ENCODE results near the gene P4HB. TPM values are rescaled to one million over a fixed set of nuclear protein-coding genes. Genes with fewer than 3 reads are reported as not detected.

P4HB gene
- polyA plus RNA-seq, 1 donor from 2014 or later: 82.8 TPM

DNA sequence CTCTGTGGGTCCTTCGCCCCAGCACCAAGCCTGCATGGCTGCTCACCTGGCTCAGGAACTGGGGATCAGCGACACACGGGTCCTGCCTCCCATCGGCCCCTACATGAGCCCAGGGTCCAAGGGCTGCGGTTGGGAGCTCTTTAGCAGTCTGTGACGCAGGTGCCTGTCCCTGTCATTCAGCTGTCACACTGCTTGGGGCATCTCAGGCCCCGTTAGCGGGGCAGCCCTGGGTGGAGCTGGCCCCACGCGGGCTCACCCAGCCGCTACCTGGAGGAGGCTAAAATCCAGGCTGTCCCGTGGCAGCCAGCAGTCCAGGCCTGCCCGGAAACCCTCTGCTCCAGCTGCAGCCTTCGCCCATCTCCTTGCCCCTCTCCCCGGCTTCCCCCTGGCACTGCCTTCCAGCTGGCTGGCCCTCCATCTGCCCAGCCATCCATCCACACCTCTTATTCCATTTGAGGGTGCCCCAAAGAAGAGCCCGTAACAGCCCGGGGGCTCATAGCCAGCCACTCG, 53.1 kb downstream of the P4HB start:
- TF ChIP-seq SMC3 (conservative IDR thresholded peaks at IDR 0.05; ENCODE audit: poor library complexity) (no peak), EZH2 (IDR thresholded peaks at IDR 0.05; ENCODE audit: borderline replicate concordance, insufficient read depth, low read length, poor library complexity, severe bottlenecking) (no peak), EP300 (conservative IDR thresholded peaks at IDR 0.05; ENCODE audit: poor library complexity, severe bottlenecking) (no peak), POLR2AphosphoS5 (IDR thresholded peaks at IDR 0.05) (no peak), TAF1 (IDR thresholded peaks at IDR 0.05; ENCODE audit: low read depth) (no peak), MXI1 (conservative IDR thresholded peaks at IDR 0.05; ENCODE audit: poor library complexity, severe bottlenecking) (no peak), RAD21 (conservative IDR thresholded peaks at IDR 0.05) (no peak)
- TF ChIP-seq, protein P1, sequence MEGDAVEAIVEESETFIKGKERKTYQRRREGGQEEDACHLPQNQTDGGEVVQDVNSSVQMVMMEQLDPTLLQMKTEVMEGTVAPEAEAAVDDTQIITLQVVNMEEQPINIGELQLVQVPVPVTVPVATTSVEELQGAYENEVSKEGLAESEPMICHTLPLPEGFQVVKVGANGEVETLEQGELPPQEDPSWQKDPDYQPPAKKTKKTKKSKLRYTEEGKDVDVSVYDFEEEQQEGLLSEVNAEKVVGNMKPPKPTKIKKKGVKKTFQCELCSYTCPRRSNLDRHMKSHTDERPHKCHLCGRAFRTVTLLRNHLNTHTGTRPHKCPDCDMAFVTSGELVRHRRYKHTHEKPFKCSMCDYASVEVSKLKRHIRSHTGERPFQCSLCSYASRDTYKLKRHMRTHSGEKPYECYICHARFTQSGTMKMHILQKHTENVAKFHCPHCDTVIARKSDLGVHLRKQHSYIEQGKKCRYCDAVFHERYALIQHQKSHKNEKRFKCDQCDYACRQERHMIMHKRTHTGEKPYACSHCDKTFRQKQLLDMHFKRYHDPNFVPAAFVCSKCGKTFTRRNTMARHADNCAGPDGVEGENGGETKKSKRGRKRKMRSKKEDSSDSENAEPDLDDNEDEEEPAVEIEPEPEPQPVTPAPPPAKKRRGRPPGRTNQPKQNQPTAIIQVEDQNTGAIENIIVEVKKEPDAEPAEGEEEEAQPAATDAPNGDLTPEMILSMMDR (IDR thresholded peaks at IDR 0.05; ENCODE audit: poor library complexity, severe bottlenecking): no peak
- TF ChIP-seq, protein P2, sequence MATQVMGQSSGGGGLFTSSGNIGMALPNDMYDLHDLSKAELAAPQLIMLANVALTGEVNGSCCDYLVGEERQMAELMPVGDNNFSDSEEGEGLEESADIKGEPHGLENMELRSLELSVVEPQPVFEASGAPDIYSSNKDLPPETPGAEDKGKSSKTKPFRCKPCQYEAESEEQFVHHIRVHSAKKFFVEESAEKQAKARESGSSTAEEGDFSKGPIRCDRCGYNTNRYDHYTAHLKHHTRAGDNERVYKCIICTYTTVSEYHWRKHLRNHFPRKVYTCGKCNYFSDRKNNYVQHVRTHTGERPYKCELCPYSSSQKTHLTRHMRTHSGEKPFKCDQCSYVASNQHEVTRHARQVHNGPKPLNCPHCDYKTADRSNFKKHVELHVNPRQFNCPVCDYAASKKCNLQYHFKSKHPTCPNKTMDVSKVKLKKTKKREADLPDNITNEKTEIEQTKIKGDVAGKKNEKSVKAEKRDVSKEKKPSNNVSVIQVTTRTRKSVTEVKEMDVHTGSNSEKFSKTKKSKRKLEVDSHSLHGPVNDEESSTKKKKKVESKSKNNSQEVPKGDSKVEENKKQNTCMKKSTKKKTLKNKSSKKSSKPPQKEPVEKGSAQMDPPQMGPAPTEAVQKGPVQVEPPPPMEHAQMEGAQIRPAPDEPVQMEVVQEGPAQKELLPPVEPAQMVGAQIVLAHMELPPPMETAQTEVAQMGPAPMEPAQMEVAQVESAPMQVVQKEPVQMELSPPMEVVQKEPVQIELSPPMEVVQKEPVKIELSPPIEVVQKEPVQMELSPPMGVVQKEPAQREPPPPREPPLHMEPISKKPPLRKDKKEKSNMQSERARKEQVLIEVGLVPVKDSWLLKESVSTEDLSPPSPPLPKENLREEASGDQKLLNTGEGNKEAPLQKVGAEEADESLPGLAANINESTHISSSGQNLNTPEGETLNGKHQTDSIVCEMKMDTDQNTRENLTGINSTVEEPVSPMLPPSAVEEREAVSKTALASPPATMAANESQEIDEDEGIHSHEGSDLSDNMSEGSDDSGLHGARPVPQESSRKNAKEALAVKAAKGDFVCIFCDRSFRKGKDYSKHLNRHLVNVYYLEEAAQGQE (IDR thresholded peaks at IDR 0.05; ENCODE audit: borderline replicate concordance): no peak
- H2AFZ ChIP-seq (ENCODE audit: low read depth, low read length): no peak overlapping the region
- H3K4me2 ChIP-seq (ENCODE audit: low read length): no peak overlapping the region
- H3K27me3 ChIP-seq (ENCODE audit: insufficient read depth, low read depth, low read length): peaks cover 53% of the 10 kb centered on the region
- no peaks in the 10 kb centered on the region for H3K36me3 ChIP-seq (ENCODE audit: insufficient read depth, low read length)
- no peak overlapping the region for H3K4me3 ChIP-seq (ENCODE audit: low read length)
- H3K9me2 ChIP-seq (ENCODE audit: insufficient read depth, low read length): no peaks in the 10 kb centered on the region
- H3K27ac ChIP-seq (ENCODE audit: low read length): no peak overlapping the region
- no peaks in the 10 kb centered on the region for H3K9me3 ChIP-seq (ENCODE audit: low read length)
- H3K79me2 ChIP-seq (replicated peaks; ENCODE audit: insufficient read depth, low read length): no peaks in the 10 kb centered on the region
- H4K20me1 ChIP-seq (ENCODE audit: insufficient read depth): no peaks in the 10 kb centered on the region
- H3F3A ChIP-seq (ENCODE audit: insufficient read depth, low read length, poor library complexity, severe bottlenecking): no peaks in the 10 kb centered on the region
- no peak overlapping the region for H3K9ac ChIP-seq (ENCODE audit: low read length)

DNA sequence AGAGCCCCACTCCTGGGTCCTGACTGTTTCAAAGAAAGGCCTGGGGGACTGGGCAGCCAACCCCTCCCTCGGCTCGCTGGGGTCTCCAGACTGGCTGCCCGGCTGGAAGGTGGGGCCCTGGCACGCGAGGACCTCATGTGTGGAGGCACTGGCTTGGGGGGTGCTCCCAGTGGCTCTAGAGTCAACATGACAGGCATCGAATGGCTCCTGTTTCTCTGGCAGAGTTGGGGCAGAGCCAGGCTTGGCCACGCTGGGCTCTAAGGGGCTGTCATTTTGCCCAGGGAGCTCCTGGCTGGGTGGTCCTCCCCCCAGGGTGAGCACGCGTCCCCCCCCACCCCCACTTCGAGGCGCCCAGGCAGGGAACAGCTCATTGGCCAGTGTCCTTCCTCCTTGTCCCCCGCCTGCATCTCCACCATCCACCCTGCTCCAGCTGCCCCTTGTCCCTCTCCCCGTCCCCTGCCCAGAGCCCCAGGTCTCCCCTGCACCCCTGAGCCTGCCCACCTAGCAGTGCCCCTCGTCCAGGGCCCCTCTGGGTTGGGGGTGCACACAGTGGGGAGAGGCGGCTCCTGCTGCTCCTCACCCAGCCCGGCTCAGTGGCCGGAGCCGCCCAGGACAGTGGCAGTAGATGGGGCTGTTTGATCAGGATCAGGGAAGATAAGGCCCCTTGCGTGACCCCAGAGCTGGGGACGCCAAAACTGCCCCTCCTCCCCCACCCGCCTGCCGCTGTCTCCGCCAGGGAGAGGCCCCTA, 53.7 kb downstream of the P4HB start:
- H2AFZ ChIP-seq (ENCODE audit: low read depth, low read length): no peak overlapping the region
- no peak for TF ChIP-seq EZH2 (IDR thresholded peaks at IDR 0.05; ENCODE audit: borderline replicate concordance, insufficient read depth, low read length, poor library complexity, severe bottlenecking)
- TF ChIP-seq RAD21 (conservative IDR thresholded peaks at IDR 0.05): no peak
- TF ChIP-seq, protein P2 (IDR thresholded peaks at IDR 0.05; ENCODE audit: borderline replicate concordance): no peak
- no peak for TF ChIP-seq SMC3 (conservative IDR thresholded peaks at IDR 0.05; ENCODE audit: poor library complexity)
- no peak for TF ChIP-seq EP300 (conservative IDR thresholded peaks at IDR 0.05; ENCODE audit: poor library complexity, severe bottlenecking)
- TF ChIP-seq TAF1 (IDR thresholded peaks at IDR 0.05; ENCODE audit: low read depth): no peak
- no peaks in the 10 kb centered on the region for H4K20me1 ChIP-seq (ENCODE audit: insufficient read depth)
- no peaks in the 10 kb centered on the region for H3K36me3 ChIP-seq (ENCODE audit: insufficient read depth, low read length)
- H3F3A ChIP-seq (ENCODE audit: insufficient read depth, low read length, poor library complexity, severe bottlenecking): no peaks in the 10 kb centered on the region
- H3K27me3 ChIP-seq (ENCODE audit: insufficient read depth, low read depth, low read length): peaks cover 59% of the 10 kb centered on the region
- H3K79me2 ChIP-seq (replicated peaks; ENCODE audit: insufficient read depth, low read length): no peaks in the 10 kb centered on the region
- H3K9me3 ChIP-seq (ENCODE audit: low read length): no peaks in the 10 kb centered on the region
- no peak overlapping the region for H3K4me2 ChIP-seq (ENCODE audit: low read length)
- no peak overlapping the region for H3K4me3 ChIP-seq (ENCODE audit: low read length)
- no peak overlapping the region for H3K27ac ChIP-seq (ENCODE audit: low read length)
- H3K9me2 ChIP-seq (ENCODE audit: insufficient read depth, low read length): no peaks in the 10 kb centered on the region
- no peak overlapping the region for H3K9ac ChIP-seq (ENCODE audit: low read length)
